Loucy (cell line): ENCODE measurements around the gene DSCAM.

ENCODE experiments used
- H2AFZ ChIP-seq: fragments of 200-600 bp; sonication (generic); 2 replicates; pipeline ENCODE4 v1.6.0; 2016; ENCODE audit warnings: antibody characterized with exemption, mild to moderate bottlenecking, low read length, moderate library complexity
- H3F3A ChIP-seq: fragments of 200-600 bp; 2 replicates; pipeline ENCODE4 v1.6.0; 2016; ENCODE audit warnings: antibody characterized with exemption, low read depth, mild to moderate bottlenecking
- H3K27me3 ChIP-seq: fragments of 200-600 bp; sonication (generic); 2 replicates; pipeline ENCODE4 v1.6.1; 2014; ENCODE audit warnings: low read length, mild to moderate bottlenecking; ENCODE audit not compliant: insufficient read depth, poor library complexity, severe bottlenecking
- H3K36me3 ChIP-seq: fragments of 200-600 bp; sonication (generic); 2 replicates; pipeline ENCODE4 v1.6.1; 2016; ENCODE audit warnings: low read length; ENCODE audit not compliant: insufficient read depth
- H3K4me1 ChIP-seq: fragments of 200-600 bp; sonication (generic); 2 replicates; pipeline ENCODE4 v1.5.1; 2014; ENCODE audit warnings: low read length, mild to moderate bottlenecking; ENCODE audit not compliant: insufficient read depth, poor library complexity, severe bottlenecking
- H3K4me2 ChIP-seq: fragments of 200-600 bp; sonication (generic); 2 replicates; pipeline ENCODE4 v1.6.0; 2014; ENCODE audit warnings: antibody characterized with exemption, low read length, low read depth, mild to moderate bottlenecking; ENCODE audit not compliant: poor library complexity, severe bottlenecking
- H3K4me3 ChIP-seq: fragments of 200-600 bp; sonication (generic); 2 replicates; pipeline ENCODE4 v1.5.1; 2014; ENCODE audit warnings: low read length, mild to moderate bottlenecking, mixed read lengths; ENCODE audit not compliant: poor library complexity, severe bottlenecking
- H3K79me2 ChIP-seq: fragments of 200-600 bp; sonication (generic); 2 replicates; pipeline ENCODE4 v1.6.1; 2014; ENCODE audit warnings: low read length; ENCODE audit not compliant: insufficient read depth
- H3K9ac ChIP-seq: fragments of 200-600 bp; sonication (generic); 2 replicates; pipeline ENCODE4 v1.6.0; 2014; ENCODE audit warnings: mild to moderate bottlenecking, low read depth, low read length, moderate library complexity; ENCODE audit not compliant: poor library complexity, severe bottlenecking
- H3K9me2 ChIP-seq: fragments of 200-600 bp; sonication (generic); replicated peaks from 2 replicates; pipeline ENCODE4 v1.6.1; 2016; ENCODE audit warnings: low read depth, low read length, mixed read lengths
- H3K9me3 ChIP-seq: fragments of 200-600 bp; sonication (generic); 2 replicates; pipeline ENCODE4 v1.6.1; 2014; ENCODE audit warnings: mild to moderate bottlenecking, antibody characterized with exemption, low read length, low read depth; ENCODE audit not compliant: insufficient read depth
- H4K20me1 ChIP-seq: fragments of 200-600 bp; sonication (generic); 2 replicates; pipeline ENCODE4 v1.6.0; 2014; ENCODE audit warnings: antibody characterized with exemption, low read length, mild to moderate bottlenecking; ENCODE audit not compliant: insufficient read depth, poor library complexity, severe bottlenecking
- EZH2phosphoT487 ChIP-seq: fragments of 200-600 bp; IDR thresholded peaks from 2 replicates; pipeline ENCODE4 v1.6.1; 2018; ENCODE audit warnings: antibody characterized with exemption, mild to moderate bottlenecking, moderate library complexity, borderline replicate concordance
- TF ChIP-seq, protein P1 (sequence below): fragments of 200-600 bp; sonication (generic); conservative IDR thresholded peaks from 2 replicates; pipeline ENCODE4 v1.5.1; 2014; ENCODE audit warnings: mild to moderate bottlenecking, antibody characterized with exemption, low read length

The DSCAM gene

GRCh38 chr21:40733024-40733397 is 113.9 kb downstream of the DSCAM start:
- Histone ChIP-seq H2AFZ (no peak overlapping the region), H3K9me2 (no peaks in the 10 kb centered on the region), H3K4me1 (no peaks in the 10 kb centered on the region), H3K36me3 (no peaks in the 10 kb centered on the region), H3K79me2 (no peaks in the 10 kb centered on the region), H3K9ac (no peak overlapping the region), H3K27me3 (no peaks in the 10 kb centered on the region), H4K20me1 (no peaks in the 10 kb centered on the region), H3K4me2 (no peak overlapping the region), H3K4me3 (no peak overlapping the region), H3F3A (no peaks in the 10 kb centered on the region), H3K9me3 (no peaks in the 10 kb centered on the region)
- no peak for TF ChIP-seq EZH2phosphoT487

GRCh38 chr21:40732253-40733023 is 114.5 kb downstream of the DSCAM start:
- no peaks in the 10 kb centered on the region for H3F3A ChIP-seq
- no peak for TF ChIP-seq EZH2phosphoT487
- TF ChIP-seq, protein P1, sequence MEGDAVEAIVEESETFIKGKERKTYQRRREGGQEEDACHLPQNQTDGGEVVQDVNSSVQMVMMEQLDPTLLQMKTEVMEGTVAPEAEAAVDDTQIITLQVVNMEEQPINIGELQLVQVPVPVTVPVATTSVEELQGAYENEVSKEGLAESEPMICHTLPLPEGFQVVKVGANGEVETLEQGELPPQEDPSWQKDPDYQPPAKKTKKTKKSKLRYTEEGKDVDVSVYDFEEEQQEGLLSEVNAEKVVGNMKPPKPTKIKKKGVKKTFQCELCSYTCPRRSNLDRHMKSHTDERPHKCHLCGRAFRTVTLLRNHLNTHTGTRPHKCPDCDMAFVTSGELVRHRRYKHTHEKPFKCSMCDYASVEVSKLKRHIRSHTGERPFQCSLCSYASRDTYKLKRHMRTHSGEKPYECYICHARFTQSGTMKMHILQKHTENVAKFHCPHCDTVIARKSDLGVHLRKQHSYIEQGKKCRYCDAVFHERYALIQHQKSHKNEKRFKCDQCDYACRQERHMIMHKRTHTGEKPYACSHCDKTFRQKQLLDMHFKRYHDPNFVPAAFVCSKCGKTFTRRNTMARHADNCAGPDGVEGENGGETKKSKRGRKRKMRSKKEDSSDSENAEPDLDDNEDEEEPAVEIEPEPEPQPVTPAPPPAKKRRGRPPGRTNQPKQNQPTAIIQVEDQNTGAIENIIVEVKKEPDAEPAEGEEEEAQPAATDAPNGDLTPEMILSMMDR: no peak
- H3K9me3 ChIP-seq: no peaks in the 10 kb centered on the region; the same call in 1 of the 2 replicates
- H3K4me3 ChIP-seq: no peak overlapping the region
- no peaks in the 10 kb centered on the region for H3K36me3 ChIP-seq
- H3K4me2 ChIP-seq: no peak overlapping the region
- no peak overlapping the region for H2AFZ ChIP-seq
- H3K79me2 ChIP-seq: no peaks in the 10 kb centered on the region
- no peak overlapping the region for H3K9ac ChIP-seq
- no peaks in the 10 kb centered on the region for H3K9me2 ChIP-seq
- H4K20me1 ChIP-seq: no peaks in the 10 kb centered on the region
- H3K27me3 ChIP-seq: no peaks in the 10 kb centered on the region
- no peaks in the 10 kb centered on the region for H3K4me1 ChIP-seq

GRCh38 chr21:40731206-40731605 is 115.8 kb downstream of the DSCAM start:
- Histone ChIP-seq H3K9me2 (no peaks in the 10 kb centered on the region), H3K36me3 (no peaks in the 10 kb centered on the region), H3K27me3 (no peaks in the 10 kb centered on the region), H2AFZ (no peak overlapping the region), H3K4me3 (no peak overlapping the region), H3K79me2 (no peaks in the 10 kb centered on the region), H4K20me1 (no peaks in the 10 kb centered on the region), H3K9me3 (no peaks in the 10 kb centered on the region; the same call in 1 of the 2 replicates), H3K9ac (no peak overlapping the region), H3F3A (no peaks in the 10 kb centered on the region), H3K4me1 (no peaks in the 10 kb centered on the region), H3K4me2 (no peak overlapping the region)
- no peak for TF ChIP-seq EZH2phosphoT487
- TF ChIP-seq, protein P1: no peak

- Histone ChIP-seq H3K36me3 (no peaks in the 10 kb centered on the region), H3K27me3 (no peaks in the 10 kb centered on the region), H3K9ac (no peak overlapping the region), H3K4me2 (no peak overlapping the region), H3K9me3 (no peaks in the 10 kb centered on the region; the same call in 1 of the 2 replicates), H3F3A (no peaks in the 10 kb centered on the region), H3K9me2 (no peaks in the 10 kb centered on the region), H3K4me1 (no peaks in the 10 kb centered on the region), H2AFZ (no peak overlapping the region), H4K20me1 (no peaks in the 10 kb centered on the region), H3K4me3 (no peak overlapping the region), H3K79me2 (no peaks in the 10 kb centered on the region)
- TF ChIP-seq, protein P1: no peak
- TF ChIP-seq EZH2phosphoT487: no peak
These were observed 116.5 kb downstream of the DSCAM start for GRCh38 chr21:40730426-40730800.
